GM19372 (cell line): ENCODE results near the gene KNOP1.
"Not testable (repeated sequence)": the region's sequence is repeated elsewhere in the genome, so short reads cannot be mapped to it uniquely, and the experiment has no call there.

Source experiments
- ATAC-seq: cut with Tn5 transposase; IDR thresholded peaks from one replicate; pipeline ENCODE4 v1.9.1; 2021; ENCODE audit warnings: mild to moderate bottlenecking, low read depth, moderate library complexity; ENCODE audit not compliant: unreplicated experiment

KNOP1 gene

GRCh38 chr16:19744670-19745069 is 26.6 kb upstream of the KNOP1 start:
- ATAC-seq = no peak

GRCh38 chr16:19743816-19744159 is 25.8 kb upstream of the KNOP1 start:
- no peak for ATAC-seq

- no peak for ATAC-seq
Measured at GRCh38 chr16:19741354-19741753, 23.3 kb upstream of the KNOP1 start.

GRCh38 chr16:19737306-19738038 is 19.4 kb upstream of the KNOP1 start:
- ATAC-seq = no peak

GRCh38 chr16:19735074-19735867 is 17.2 kb upstream of the KNOP1 start:
- no peak for ATAC-seq

GRCh38 chr16:19733551-19733950 is 15.5 kb upstream of the KNOP1 start:
- ATAC-seq = no peak

- no peak for ATAC-seq
Measured at GRCh38 chr16:19728636-19728965, 10.6 kb upstream of the KNOP1 start.

- no peak for ATAC-seq
Measured at GRCh38 chr16:19722981-19723380, 5.0 kb upstream of the KNOP1 start.

- no peak for ATAC-seq
Measured at GRCh38 chr16:19722269-19722952, 4.4 kb upstream of the KNOP1 start.

- ATAC-seq = no peak
Measured at GRCh38 chr16:19718624-19718965, 568 bp upstream of the KNOP1 start.

GRCh38 chr16:19717314-19717713 is 713 bp downstream of the KNOP1 start:
- ATAC-seq = no peak

- ATAC-seq = not testable (repeated sequence)
Measured at GRCh38 chr16:19716728-19717127, 1.3 kb downstream of the KNOP1 start.

- no peak for ATAC-seq
Measured at GRCh38 chr16:19716183-19716582, 1.8 kb downstream of the KNOP1 start.

GRCh38 chr16:19715566-19715965 is 2.5 kb downstream of the KNOP1 start:
- ATAC-seq = no peak

- no peak for ATAC-seq
Measured at GRCh38 chr16:19713697-19714096, 4.3 kb downstream of the KNOP1 start.

- no peak for ATAC-seq
Measured at GRCh38 chr16:19712418-19713058, 5.5 kb downstream of the KNOP1 start.

- no peak for ATAC-seq
Measured at GRCh38 chr16:19711643-19712042, 6.4 kb downstream of the KNOP1 start.

GRCh38 chr16:19710991-19711545 is 7.0 kb downstream of the KNOP1 start:
- no peak for ATAC-seq

- ATAC-seq = no peak
Measured at GRCh38 chr16:19710191-19710908, 7.7 kb downstream of the KNOP1 start.

GRCh38 chr16:19709381-19710136 is 8.5 kb downstream of the KNOP1 start:
- no peak for ATAC-seq
